HTR-8/SVneo (cell line): ENCODE data around the gene RWDD1.

Experiments used
- DNase-seq: peaks from one replicate; pipeline ENCODE4 v3.0.0; 2011; ENCODE audit warnings: low spot score, mixed read lengths; ENCODE audit not compliant: insufficient read length
- FAIRE-seq: peaks from 2 replicates; lab custom pipeline; 2011; peaks lifted over from hg19 to GRCh38; lab: Jason Lieb, UNC

The RWDD1 gene

GRCh38 chr6:116570856-116571682 lies at the start of gene RWDD1:
Gene RWDD1, plus strand, starts transcription at chr6:116571504. Its CDS starts 79 bp downstream, at chr6:116571583.
- peak; percentile 94 for FAIRE-seq
- peak; percentile 95 for DNase-seq

- FAIRE-seq (no peak), DNase-seq (no peak)
Measured at GRCh38 chr6:116522896-116523295, 48.4 kb upstream of the RWDD1 start.

GRCh38 chr6:116524236-116524635 lies 47.1 kb upstream of the RWDD1 start:
- DNase-seq: no peak
- FAIRE-seq: no peak

GRCh38 chr6:116528133-116528532 lies 43.2 kb upstream of the RWDD1 start:
- no peak for DNase-seq
- no peak for FAIRE-seq

- FAIRE-seq: no peak
- no peak for DNase-seq
Measured at GRCh38 chr6:116528780-116529179, 42.5 kb upstream of the RWDD1 start.

GRCh38 chr6:116529466-116530290 lies 41.6 kb upstream of the RWDD1 start:
- FAIRE-seq (no peak), DNase-seq (no peak)

- no peak for FAIRE-seq
- no peak for DNase-seq
Measured at GRCh38 chr6:116530436-116530835, 40.9 kb upstream of the RWDD1 start.

GRCh38 chr6:116531675-116532570 lies 39.4 kb upstream of the RWDD1 start:
- FAIRE-seq: no peak
- DNase-seq: peak; percentile 35

- FAIRE-seq (no peak), DNase-seq (no peak)
Measured at GRCh38 chr6:116533233-116533957, 37.9 kb upstream of the RWDD1 start.

GRCh38 chr6:116535109-116535508 lies 36.2 kb upstream of the RWDD1 start:
- FAIRE-seq: no peak

GRCh38 chr6:116536216-116536621 lies 35.1 kb upstream of the RWDD1 start:
- peak; percentile 42 for DNase-seq
- FAIRE-seq: no peak

More at GRCh38 chr6:116535109-116535508, 36.2 kb upstream of the RWDD1 start:
- no peak for DNase-seq

GRCh38 chr6:116542426-116542825 lies 28.9 kb upstream of the RWDD1 start:
- FAIRE-seq (no peak), DNase-seq (no peak)

- DNase-seq (no peak), FAIRE-seq (no peak)
Measured at GRCh38 chr6:116543149-116543548, 28.2 kb upstream of the RWDD1 start.

GRCh38 chr6:116545651-116546050 lies 25.7 kb upstream of the RWDD1 start, which contains the start of gene TRAPPC3L:
Gene TRAPPC3L, minus strand, starts transcription at chr6:116545684. Its CDS starts 170 bp downstream, at chr6:116545514.
- no peak for FAIRE-seq

GRCh38 chr6:116547358-116547757 lies 23.9 kb upstream of the RWDD1 start:
- no peak for DNase-seq
- no peak for FAIRE-seq

More at GRCh38 chr6:116545651-116546050, 25.7 kb upstream of the RWDD1 start, which contains the start of gene TRAPPC3L:
- no peak for DNase-seq

- no peak for DNase-seq
- no peak for FAIRE-seq
Measured at GRCh38 chr6:116550796-116551195, 20.5 kb upstream of the RWDD1 start.

- FAIRE-seq (no peak), DNase-seq (no peak)
Measured at GRCh38 chr6:116553451-116553850, 17.9 kb upstream of the RWDD1 start, which contains the start of gene CALHM4. Gene CALHM4, plus strand, starts transcription at chr6:116553751. Its CDS starts 43 bp downstream, at chr6:116553794.

GRCh38 chr6:116556065-116556464 lies 15.2 kb upstream of the RWDD1 start:
- DNase-seq (no peak), FAIRE-seq (no peak)

GRCh38 chr6:116556814-116557415 lies 14.4 kb upstream of the RWDD1 start:
- FAIRE-seq (no peak), DNase-seq (no peak)
